AG08395 (cell line): Measurements from ENCODE around the gene TMEM45A.
"Not testable (repeated sequence)": the region's sequence is repeated elsewhere in the genome, so short reads cannot be mapped to it uniquely, and the experiment has no call there.

ENCODE experiments used
- DNase-seq: peaks from one replicate; pipeline ENCODE4 v3.0.0; 2012; ENCODE audit warnings: mixed read lengths, low spot score

The TMEM45A gene

GRCh38 chr3:100486808-100487207, 5.6 kb upstream of the TMEM45A start:
- no peak for DNase-seq

- DNase-seq: no peak
These were observed 3.3 kb upstream of the TMEM45A start for GRCh38 chr3:100489118-100489517.

GRCh38 chr3:100496711-100497261, 4.4 kb downstream of the TMEM45A start:
- DNase-seq: peak; percentile 35

- no peak for DNase-seq
These were observed 7.2 kb downstream of the TMEM45A start for GRCh38 chr3:100499651-100500050.

- DNase-seq: no peak
These were observed 8.0 kb downstream of the TMEM45A start for GRCh38 chr3:100500320-100500880.

GRCh38 chr3:100503448-100503847, 11.0 kb downstream of the TMEM45A start:
- no peak for DNase-seq

GRCh38 chr3:100506355-100506754, 13.9 kb downstream of the TMEM45A start:
- no peak for DNase-seq

- DNase-seq: not testable (repeated sequence)
These were observed 17.4 kb downstream of the TMEM45A start for GRCh38 chr3:100509818-100510217.

- DNase-seq: no peak
These were observed 23.8 kb downstream of the TMEM45A start for GRCh38 chr3:100516232-100516631.

GRCh38 chr3:100516838-100517237, 24.4 kb downstream of the TMEM45A start:
- DNase-seq: peak; percentile 75

GRCh38 chr3:100517276-100517675, 24.9 kb downstream of the TMEM45A start:
- no peak for DNase-seq

- no peak for DNase-seq
These were observed 25.8 kb downstream of the TMEM45A start for GRCh38 chr3:100518244-100518643.

GRCh38 chr3:100518983-100519382, 26.6 kb downstream of the TMEM45A start:
- DNase-seq: no peak

- DNase-seq: no peak
These were observed 29.0 kb downstream of the TMEM45A start for GRCh38 chr3:100521439-100521845.

GRCh38 chr3:100522125-100522524, 29.7 kb downstream of the TMEM45A start:
- no peak for DNase-seq

GRCh38 chr3:100523050-100523760, 30.8 kb downstream of the TMEM45A start:
- DNase-seq: no peak

GRCh38 chr3:100525753-100526612, 33.6 kb downstream of the TMEM45A start:
- peak; percentile 91 for DNase-seq

GRCh38 chr3:100526613-100527346, 34.4 kb downstream of the TMEM45A start:
- peak; percentile 19 for DNase-seq

- no peak for DNase-seq
These were observed 34.9 kb downstream of the TMEM45A start for GRCh38 chr3:100527347-100527735.

GRCh38 chr3:100531093-100531492, 38.7 kb downstream of the TMEM45A start:
- DNase-seq: no peak

- no peak for DNase-seq
These were observed 40.0 kb downstream of the TMEM45A start for GRCh38 chr3:100532411-100532810.

GRCh38 chr3:100533176-100533575, 40.8 kb downstream of the TMEM45A start:
- peak; percentile 71 for DNase-seq
